ENCODE results near the gene ZNF248.
"Not testable (repeated sequence)": the region's sequence is repeated elsewhere in the genome, so short reads cannot be mapped to it uniquely, and the experiment has no call there.

ZNF248 gene

GRCh38 chr10:37857287-37858211 is at the start of gene ZNF248:
ZNF248 (minus strand) TSS chr10:37857610; CDS start chr10:37856310, 1,300 bp downstream.
- DNase-seq, result peak; percentile 50

- no peak for DNase-seq
Measured at GRCh38 chr10:37906382-37906781, 49.0 kb upstream of the ZNF248 start.

GRCh38 chr10:37896436-37896835 is 39.0 kb upstream of the ZNF248 start:
- no peak for DNase-seq

- no peak for DNase-seq
Measured at GRCh38 chr10:37895674-37896073, 38.3 kb upstream of the ZNF248 start.

GRCh38 chr10:37885850-37886249 is 28.4 kb upstream of the ZNF248 start:
- no peak for DNase-seq

- DNase-seq, result no peak
Measured at GRCh38 chr10:37872955-37873354, 15.5 kb upstream of the ZNF248 start.

- no peak for DNase-seq
Measured at GRCh38 chr10:37872283-37872682, 14.9 kb upstream of the ZNF248 start.

- no peak for DNase-seq
Measured at GRCh38 chr10:37871568-37872251, 14.3 kb upstream of the ZNF248 start.

- no peak for DNase-seq
Measured at GRCh38 chr10:37871143-37871542, 13.7 kb upstream of the ZNF248 start.

- DNase-seq, result no peak
Measured at GRCh38 chr10:37868796-37869195, 11.4 kb upstream of the ZNF248 start.

GRCh38 chr10:37865957-37866803 is 8.8 kb upstream of the ZNF248 start:
- DNase-seq, result no peak

GRCh38 chr10:37865264-37865663 is 7.9 kb upstream of the ZNF248 start:
- DNase-seq, result no peak

GRCh38 chr10:37860494-37861190 is 3.2 kb upstream of the ZNF248 start:
- peak; percentile 1 for DNase-seq

GRCh38 chr10:37859270-37859669 is 1.9 kb upstream of the ZNF248 start:
- not testable (repeated sequence) for DNase-seq

GRCh38 chr10:37856881-37857286 is 526 bp downstream of the ZNF248 start:
- no peak for DNase-seq

GRCh38 chr10:37855636-37856035 is 1.8 kb downstream of the ZNF248 start:
- DNase-seq, result no peak

GRCh38 chr10:37854626-37855025 is 2.8 kb downstream of the ZNF248 start:
- no peak for DNase-seq

GRCh38 chr10:37844644-37845043 is 12.8 kb downstream of the ZNF248 start:
- DNase-seq, result no peak

GRCh38 chr10:37839243-37839642 is 18.2 kb downstream of the ZNF248 start:
- DNase-seq, result no peak

GRCh38 chr10:37831495-37832333 is 25.7 kb downstream of the ZNF248 start:
- no peak for DNase-seq

- no peak for DNase-seq
Measured at GRCh38 chr10:37826806-37827205, 30.6 kb downstream of the ZNF248 start.

GRCh38 chr10:37821237-37821636 is 36.2 kb downstream of the ZNF248 start:
- no peak for DNase-seq

All from DMS79 (cell line).